ENCODE results near the gene GCNT2. TPM values are rescaled to one million over a fixed set of nuclear protein-coding genes. Genes with fewer than 3 reads are reported as not detected.
"Not testable (repeated sequence)": the region's sequence is repeated elsewhere in the genome, so short reads cannot be mapped to it uniquely, and the experiment has no call there.

The GCNT2 gene
- total RNA-seq, 1 donor from 2014 or later: 21.2 TPM

GRCh38 chr6:10518557-10519407, 2.4 kb upstream of the GCNT2 start:
- Mint-ChIP-seq H3K36me3 (no peaks in the 10 kb centered on the region), H3K9me3 (no peaks in the 10 kb centered on the region), H3K4me1 (ENCODE audit: unreplicated experiment) (peaks cover 30% of the 10 kb centered on the region), H3K4me3 (peak overlapping the region; percentile 51), H3K27me3 (no peaks in the 10 kb centered on the region), H3K27ac (peak overlapping the region; percentile 83)
- TF ChIP-seq, protein P1, sequence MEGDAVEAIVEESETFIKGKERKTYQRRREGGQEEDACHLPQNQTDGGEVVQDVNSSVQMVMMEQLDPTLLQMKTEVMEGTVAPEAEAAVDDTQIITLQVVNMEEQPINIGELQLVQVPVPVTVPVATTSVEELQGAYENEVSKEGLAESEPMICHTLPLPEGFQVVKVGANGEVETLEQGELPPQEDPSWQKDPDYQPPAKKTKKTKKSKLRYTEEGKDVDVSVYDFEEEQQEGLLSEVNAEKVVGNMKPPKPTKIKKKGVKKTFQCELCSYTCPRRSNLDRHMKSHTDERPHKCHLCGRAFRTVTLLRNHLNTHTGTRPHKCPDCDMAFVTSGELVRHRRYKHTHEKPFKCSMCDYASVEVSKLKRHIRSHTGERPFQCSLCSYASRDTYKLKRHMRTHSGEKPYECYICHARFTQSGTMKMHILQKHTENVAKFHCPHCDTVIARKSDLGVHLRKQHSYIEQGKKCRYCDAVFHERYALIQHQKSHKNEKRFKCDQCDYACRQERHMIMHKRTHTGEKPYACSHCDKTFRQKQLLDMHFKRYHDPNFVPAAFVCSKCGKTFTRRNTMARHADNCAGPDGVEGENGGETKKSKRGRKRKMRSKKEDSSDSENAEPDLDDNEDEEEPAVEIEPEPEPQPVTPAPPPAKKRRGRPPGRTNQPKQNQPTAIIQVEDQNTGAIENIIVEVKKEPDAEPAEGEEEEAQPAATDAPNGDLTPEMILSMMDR (conservative IDR thresholded peaks at IDR 0.05): no peak
- no peak for DNase-seq (ENCODE audit: extremely low spot score, unreplicated experiment)

DNA sequence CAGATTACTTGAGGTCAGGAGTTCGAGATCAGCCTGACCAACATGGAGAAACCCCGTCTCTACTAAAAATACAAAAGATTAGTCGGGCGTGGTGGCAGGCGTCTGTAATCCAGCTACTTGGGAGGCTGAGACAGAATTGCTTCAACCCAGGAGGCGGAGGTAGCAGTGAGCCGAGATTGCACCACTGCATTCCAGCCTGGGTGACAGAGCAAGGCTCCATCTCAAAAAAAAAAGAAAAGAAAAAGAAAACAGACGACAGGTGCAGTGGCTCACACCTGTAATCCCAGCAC, 1.8 kb upstream of the GCNT2 start:
- Mint-ChIP-seq H3K4me3 (peak overlapping the region; percentile 51), H3K27ac (peak overlapping the region; percentile 83), H3K4me1 (ENCODE audit: unreplicated experiment) (peaks cover 30% of the 10 kb centered on the region)
- not testable (repeated sequence) for DNase-seq (ENCODE audit: extremely low spot score, unreplicated experiment); H3K36me3 Mint-ChIP-seq; H3K27me3 Mint-ChIP-seq; H3K9me3 Mint-ChIP-seq

DNA sequence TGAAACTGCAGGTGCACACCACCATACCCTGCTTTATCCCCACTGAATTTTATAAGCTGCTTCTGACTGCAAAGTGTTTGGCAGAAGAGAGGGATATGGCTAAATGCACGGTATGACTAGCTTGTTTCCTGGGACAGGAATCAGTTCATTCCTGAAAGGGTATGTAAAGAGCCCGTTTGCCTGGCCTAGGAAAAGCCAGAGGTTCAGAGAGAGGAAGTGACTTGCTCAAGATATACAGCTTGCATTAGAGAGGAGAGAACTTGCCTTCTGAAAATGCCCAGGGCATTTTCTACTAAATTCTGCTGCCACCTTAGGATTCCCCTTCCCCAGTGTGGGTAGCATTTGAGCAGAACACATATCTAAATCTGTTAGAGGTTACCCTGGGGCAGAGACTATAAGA, 683 bp upstream of the GCNT2 start:
- no peak for DNase-seq (ENCODE audit: extremely low spot score, unreplicated experiment)
- H3K27ac Mint-ChIP-seq: peak overlapping the region; percentile 99
- peaks cover 30% of the 10 kb centered on the region for H3K4me1 Mint-ChIP-seq (ENCODE audit: unreplicated experiment)
- TF ChIP-seq, protein P1 (conservative IDR thresholded peaks at IDR 0.05): no peak
- no peaks in the 10 kb centered on the region for H3K36me3 Mint-ChIP-seq
- H3K27me3 Mint-ChIP-seq: no peaks in the 10 kb centered on the region
- no peaks in the 10 kb centered on the region for H3K9me3 Mint-ChIP-seq
- peak overlapping the region; percentile 84 for H3K4me3 Mint-ChIP-seq

- TF ChIP-seq, protein P1 (conservative IDR thresholded peaks at IDR 0.05): no peak
- H3K27ac Mint-ChIP-seq: peak overlapping the region; percentile 99
- no peak for DNase-seq (ENCODE audit: extremely low spot score, unreplicated experiment)
- H3K36me3 Mint-ChIP-seq: no peaks in the 10 kb centered on the region
- no peaks in the 10 kb centered on the region for H3K27me3 Mint-ChIP-seq
- H3K4me3 Mint-ChIP-seq: peak overlapping the region; percentile 84
- no peaks in the 10 kb centered on the region for H3K9me3 Mint-ChIP-seq
- peaks cover 30% of the 10 kb centered on the region for H3K4me1 Mint-ChIP-seq (ENCODE audit: unreplicated experiment)
Measured at GRCh38 chr6:10522929-10523573, 1.9 kb downstream of the GCNT2 start.

DNA sequence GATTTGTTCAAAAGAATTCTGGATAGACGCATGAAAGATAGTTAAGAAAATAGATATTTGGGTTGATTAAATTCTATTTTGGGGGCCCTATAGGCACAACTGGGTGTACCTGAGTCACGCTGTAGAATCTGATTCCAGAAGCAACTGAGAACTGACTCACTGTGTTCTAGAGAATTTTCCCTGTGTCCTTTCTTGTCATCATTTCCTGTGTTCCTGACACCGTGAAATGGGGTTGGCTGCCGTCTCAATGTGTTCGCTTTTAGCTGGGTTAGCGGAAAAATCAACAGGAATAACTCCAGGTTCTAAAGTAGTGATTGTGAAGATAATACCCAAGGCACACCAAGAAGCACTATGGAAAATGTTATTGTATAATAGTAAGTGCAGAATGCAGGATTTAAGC, 5.0 kb downstream of the GCNT2 start:
- DNase-seq (ENCODE audit: extremely low spot score, unreplicated experiment): no peak
- H3K36me3 Mint-ChIP-seq: no peaks in the 10 kb centered on the region
- peaks cover 15% of the 10 kb centered on the region for H3K4me1 Mint-ChIP-seq (ENCODE audit: unreplicated experiment)
- TF ChIP-seq, protein P1 (conservative IDR thresholded peaks at IDR 0.05): no peak
- no peaks in the 10 kb centered on the region for H3K27me3 Mint-ChIP-seq
- H3K4me3 Mint-ChIP-seq: no peak overlapping the region
- no peak overlapping the region for H3K27ac Mint-ChIP-seq
- H3K9me3 Mint-ChIP-seq: no peaks in the 10 kb centered on the region

Measured in type B pancreatic cell (in vitro differentiated cells).